Upper lobe of right lung (tissue), 1 donor: ENCODE data around the gene MRPS26. TPM values are rescaled to one million over a fixed set of nuclear protein-coding genes. Genes with fewer than 3 reads are reported as not detected.
"Not testable (repeated sequence)": the region's sequence is repeated elsewhere in the genome, so short reads cannot be mapped to it uniquely, and the experiment has no call there.

Experiments used
- ATAC-seq: fragments of 200-7000 bp; cut with Tn5 transposase; one replicate; pipeline ENCODE4 v1.9.1; 2020; ENCODE audit warnings: mild to moderate bottlenecking, moderate library complexity
- DNase-seq: peaks from one replicate; pipeline ENCODE4 v3.0.0-alpha.2; 2020
- H3K27ac ChIP-seq: fragments of 200-600 bp; one replicate; pipeline ENCODE4 v1.8.0; 2022
- H3K27me3 ChIP-seq: fragments of 200-600 bp; one replicate; pipeline ENCODE4 v1.8.0; 2022; ENCODE audit warnings: mild to moderate bottlenecking
- H3K36me3 ChIP-seq: fragments of 200-600 bp; one replicate; pipeline ENCODE4 v1.8.0; 2022
- H3K4me1 ChIP-seq: fragments of 200-600 bp; one replicate; pipeline ENCODE4 v1.8.0; 2022
- H3K4me3 ChIP-seq: fragments of 200-600 bp; one replicate; pipeline ENCODE4 v1.8.0; 2022; ENCODE audit warnings: mild to moderate bottlenecking
- H3K9me3 ChIP-seq: fragments of 200-600 bp; one replicate; pipeline ENCODE4 v1.8.0; 2022
- intact Hi-C: fragments of 100-400 bp; cut with DNase I; formaldehyde crosslinking; loops from one replicate; pipeline ENCODE4 v1.11.0; 2022
- total RNA-seq: library from RNA; stranded (reverse); fragmentation: NEBNext Ultra II Directional; extraction: Animal tissue kit (Norgen Biotek cat#: 25700); gene quantifications from one replicate; pipeline ENCODE4 v1.2.1, GENCODE V29; 2021
- TF ChIP-seq, protein P1 (sequence below): fragments of 200-600 bp; IDR thresholded peaks from one replicate; pipeline ENCODE4 v1.8.0; 2022; ENCODE audit warnings: antibody characterized with exemption
- donor health status: DM: no; HTN: yes; CAD: no; lungs with severe emphysema.

The MRPS26 gene
- total RNA-seq, 1 donor from 2014 or later: 32.0 TPM

DNA sequence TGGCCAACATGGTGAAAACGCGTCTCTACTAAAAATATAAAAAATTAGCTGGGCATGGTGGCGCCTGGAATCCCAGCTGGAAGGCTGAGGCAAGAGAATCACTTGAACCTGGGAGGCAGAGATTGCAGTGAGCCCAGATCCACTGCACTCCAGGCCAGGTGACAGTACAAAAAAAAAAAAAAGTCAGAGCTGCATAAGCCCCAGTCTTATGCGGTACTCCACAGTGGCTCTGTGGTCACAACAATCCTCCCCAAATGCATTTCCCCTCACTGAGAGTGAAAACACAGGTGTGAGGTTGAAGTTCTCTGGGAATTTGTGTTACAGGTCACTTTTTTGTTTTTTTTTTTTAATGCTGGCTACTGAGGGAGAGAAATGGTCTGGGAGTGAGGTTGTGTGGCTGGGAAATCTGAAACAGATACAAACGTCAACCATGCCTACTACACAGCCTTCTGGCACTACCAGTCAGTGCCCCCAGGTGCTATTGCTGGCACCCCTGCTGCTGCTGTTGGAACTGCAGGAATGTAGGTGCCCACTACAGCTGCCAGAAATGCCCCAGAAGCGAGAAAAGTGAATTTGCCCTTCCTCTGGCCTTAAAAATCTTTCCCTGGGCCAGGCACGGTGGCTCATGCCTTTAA, 5.7 kb downstream of the MRPS26 start:
- Histone ChIP-seq H3K27me3 (no peaks in the 10 kb centered on the region), H3K9me3 (no peaks in the 10 kb centered on the region), H3K4me3 (no peak overlapping the region), H3K4me1 (peaks cover 10% of the 10 kb centered on the region), H3K27ac (no peak overlapping the region), H3K36me3 (peaks cover 30% of the 10 kb centered on the region)
- DNase-seq (no peak), ATAC-seq (no peak)
- TF ChIP-seq, protein P1, sequence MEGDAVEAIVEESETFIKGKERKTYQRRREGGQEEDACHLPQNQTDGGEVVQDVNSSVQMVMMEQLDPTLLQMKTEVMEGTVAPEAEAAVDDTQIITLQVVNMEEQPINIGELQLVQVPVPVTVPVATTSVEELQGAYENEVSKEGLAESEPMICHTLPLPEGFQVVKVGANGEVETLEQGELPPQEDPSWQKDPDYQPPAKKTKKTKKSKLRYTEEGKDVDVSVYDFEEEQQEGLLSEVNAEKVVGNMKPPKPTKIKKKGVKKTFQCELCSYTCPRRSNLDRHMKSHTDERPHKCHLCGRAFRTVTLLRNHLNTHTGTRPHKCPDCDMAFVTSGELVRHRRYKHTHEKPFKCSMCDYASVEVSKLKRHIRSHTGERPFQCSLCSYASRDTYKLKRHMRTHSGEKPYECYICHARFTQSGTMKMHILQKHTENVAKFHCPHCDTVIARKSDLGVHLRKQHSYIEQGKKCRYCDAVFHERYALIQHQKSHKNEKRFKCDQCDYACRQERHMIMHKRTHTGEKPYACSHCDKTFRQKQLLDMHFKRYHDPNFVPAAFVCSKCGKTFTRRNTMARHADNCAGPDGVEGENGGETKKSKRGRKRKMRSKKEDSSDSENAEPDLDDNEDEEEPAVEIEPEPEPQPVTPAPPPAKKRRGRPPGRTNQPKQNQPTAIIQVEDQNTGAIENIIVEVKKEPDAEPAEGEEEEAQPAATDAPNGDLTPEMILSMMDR: no peak
- intact Hi-C loops: no loop called here

DNA sequence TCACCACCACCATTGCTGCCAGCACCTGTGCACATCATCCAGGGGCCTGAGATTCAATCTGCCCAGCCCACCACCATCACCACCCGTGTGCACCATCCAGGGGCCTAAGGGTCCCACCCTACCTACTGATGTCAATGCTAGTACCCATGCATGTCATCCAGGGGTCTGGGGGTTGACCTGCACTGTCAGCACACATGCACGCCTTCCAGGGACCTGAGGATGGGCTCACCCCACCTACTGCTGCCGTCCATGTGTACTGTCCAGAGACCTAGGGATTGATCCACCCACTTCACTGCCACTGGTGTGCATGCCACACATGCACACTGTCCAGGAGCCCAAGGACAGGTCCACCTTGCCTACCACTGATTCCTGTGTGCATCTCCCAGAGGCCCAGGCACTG, 13.6 kb downstream of the MRPS26 start:
- TF ChIP-seq, protein P1: no peak
- no peaks in the 10 kb centered on the region for H3K36me3 ChIP-seq
- no peaks in the 10 kb centered on the region for H3K9me3 ChIP-seq
- no peak overlapping the region for H3K27ac ChIP-seq
- H3K4me1 ChIP-seq: no peaks in the 10 kb centered on the region
- peak; percentile 32 for DNase-seq
- no peak overlapping the region for H3K4me3 ChIP-seq
- intact Hi-C loops: no loop called here
- no peaks in the 10 kb centered on the region for H3K27me3 ChIP-seq
- peak; percentile 26 for ATAC-seq

DNA sequence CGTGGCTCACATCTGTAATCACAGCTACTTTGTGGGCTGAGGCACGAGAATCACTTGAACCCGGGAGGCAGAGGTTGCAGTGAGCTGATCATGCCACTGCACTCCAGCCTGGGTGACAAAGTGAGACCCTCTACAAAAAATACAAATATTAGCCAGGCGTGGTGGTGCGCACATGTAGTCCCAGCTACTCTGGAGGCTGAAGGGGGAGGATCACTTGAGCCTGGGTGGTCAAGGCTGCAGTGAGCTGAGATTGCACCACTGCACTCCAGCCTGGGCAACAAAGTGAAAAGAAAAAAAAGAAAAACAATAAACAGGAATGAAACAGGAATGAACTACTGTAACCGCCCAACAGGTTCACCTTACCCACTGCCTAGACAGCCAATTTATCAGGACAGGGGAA, 18.3 kb downstream of the MRPS26 start:
- H3K4me1 ChIP-seq, DNase-seq, H3K27me3 ChIP-seq, H3K4me3 ChIP-seq, H3K27ac ChIP-seq, ATAC-seq, intact Hi-C loops, H3K9me3 ChIP-seq, H3K36me3 ChIP-seq: not testable (repeated sequence)

DNA sequence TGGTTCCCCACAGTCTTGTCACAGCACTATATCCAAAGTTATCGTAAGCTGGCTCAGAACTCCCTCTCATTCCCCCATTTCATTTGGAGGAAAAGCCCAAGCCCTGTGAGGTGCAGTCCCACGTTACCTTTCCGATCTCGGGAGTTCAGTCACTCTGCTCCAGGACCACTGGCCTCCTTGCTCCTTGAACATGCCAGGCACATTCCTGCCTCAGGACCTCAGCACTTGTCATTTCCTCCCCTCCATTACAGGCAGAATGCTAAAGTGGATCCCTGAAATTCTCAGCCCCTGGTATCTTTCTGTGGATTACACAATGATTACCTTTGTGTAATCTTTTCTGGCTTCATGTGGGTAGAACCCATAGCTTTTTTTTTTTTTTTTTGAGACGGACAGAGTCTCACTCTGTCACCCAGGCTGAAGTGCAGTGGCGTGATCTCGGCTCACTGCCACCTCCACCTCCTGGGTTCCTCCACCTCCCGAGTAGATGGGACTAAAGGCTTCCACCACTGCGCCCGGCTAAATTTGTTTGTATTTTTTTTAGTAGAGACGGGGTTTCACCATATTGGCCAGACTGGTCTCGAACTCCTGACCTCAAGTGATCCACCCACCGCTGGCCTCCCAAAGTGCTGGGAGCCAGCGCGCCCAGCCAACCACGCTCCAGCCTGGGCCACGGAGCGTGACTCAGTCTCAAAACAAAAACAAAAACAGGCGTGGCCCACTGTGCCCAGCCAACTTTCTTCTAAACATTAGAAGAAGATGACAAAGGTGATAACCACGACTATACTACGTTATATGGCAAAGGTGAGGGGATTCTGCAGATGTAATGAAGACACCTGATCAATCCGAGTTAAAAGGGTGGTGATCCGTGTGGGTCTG, 21.5 kb downstream of the MRPS26 start:
- DNase-seq (no peak), ATAC-seq (no peak)
- Histone ChIP-seq H3K4me3 (no peak overlapping the region), H3K27ac (no peak overlapping the region), H3K4me1 (peaks cover 6% of the 10 kb centered on the region), H3K36me3 (no peaks in the 10 kb centered on the region), H3K27me3 (peaks cover 16% of the 10 kb centered on the region), H3K9me3 (no peaks in the 10 kb centered on the region)
- intact Hi-C loops: no loop called here
- TF ChIP-seq, protein P1: no peak

DNA sequence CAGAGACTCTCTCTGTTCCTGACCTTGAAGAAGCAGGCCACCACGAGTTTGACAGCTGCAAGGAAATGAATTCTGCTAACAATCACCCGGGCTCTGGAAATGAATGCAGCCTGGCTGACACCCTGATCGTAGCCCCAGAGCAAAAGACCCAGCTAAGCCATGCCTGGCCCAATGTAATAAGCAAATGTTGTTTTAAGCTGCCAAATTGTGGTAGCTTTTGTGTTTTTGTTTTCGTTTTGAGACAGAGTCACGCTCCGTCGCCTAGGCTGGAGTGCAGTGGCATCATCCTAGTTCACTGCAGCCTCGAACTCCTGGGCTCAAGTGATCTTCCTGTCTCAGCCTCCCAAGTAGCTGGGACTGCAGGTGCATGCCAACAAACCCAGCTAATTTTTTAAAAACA, 22.2 kb downstream of the MRPS26 start:
- ATAC-seq: no peak
- intact Hi-C loops: no loop called here

More for the DNA sequence above, 22.2 kb downstream of the MRPS26 start:
- no peaks in the 10 kb centered on the region for H3K36me3 ChIP-seq
- no peaks in the 10 kb centered on the region for H3K9me3 ChIP-seq
- H3K4me3 ChIP-seq: no peak overlapping the region
- TF ChIP-seq, protein P1: no peak
- no peak for DNase-seq
- H3K27me3 ChIP-seq: peaks cover 23% of the 10 kb centered on the region
- H3K27ac ChIP-seq: no peak overlapping the region
- H3K4me1 ChIP-seq: peaks cover 6% of the 10 kb centered on the region
